CD4-positive, alpha-beta T cell treated with Interleukin-4 for 1 hour (primary cell): Measurements from ENCODE around the gene NPHS1.
"Not testable (repeated sequence)": the region's sequence is repeated elsewhere in the genome, so short reads cannot be mapped to it uniquely, and the experiment has no call there.

Source experiments
- DNase-seq, 2 donors: peaks; one replicate each; pipeline ENCODE4 v3.0.0-alpha.2; 2020 to 2022

NPHS1 gene

DNA sequence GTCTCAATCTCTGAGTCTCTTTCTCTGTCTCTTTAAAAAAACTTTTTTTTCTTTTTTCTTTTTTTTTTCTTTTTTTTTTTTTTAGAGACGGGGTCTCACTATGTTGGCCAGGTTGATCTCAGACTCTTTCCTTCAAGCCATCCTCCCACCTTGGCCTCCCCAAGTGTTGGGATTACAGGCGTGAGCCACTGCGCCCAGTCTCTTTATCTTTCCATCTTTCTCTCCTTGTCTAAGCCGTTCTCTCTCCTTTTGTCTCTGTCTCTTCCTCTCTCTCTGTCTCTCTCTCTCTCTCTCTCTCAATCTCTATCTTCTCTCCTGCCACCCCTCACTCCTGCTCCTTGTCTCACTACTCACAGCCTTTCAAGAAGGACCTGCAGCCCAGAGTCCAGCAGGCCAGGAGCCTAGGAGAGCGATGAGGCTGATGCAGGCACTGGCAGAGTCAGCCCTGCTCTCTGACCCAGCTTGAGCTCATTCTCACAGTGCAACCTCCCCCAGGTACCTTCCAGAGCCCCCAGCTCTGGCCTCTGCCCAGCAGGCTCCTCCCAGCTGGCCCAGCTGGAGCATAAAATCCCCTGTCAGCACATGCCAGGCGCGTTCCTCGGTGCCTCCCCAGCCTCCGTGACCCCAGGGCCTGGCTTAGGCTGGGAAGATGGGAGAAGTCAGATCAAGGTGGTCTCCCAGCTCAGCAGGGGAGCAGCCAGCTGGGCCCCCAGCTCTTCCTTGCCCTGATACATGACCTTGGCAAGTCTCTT lies at the start of gene NPHS1:
Gene NPHS1, minus strand, starts transcription at position 476 of the 752 bp plus-strand sequence. CDS start 667 bp downstream, outside the sequence.
- no peak for DNase-seq

DNA sequence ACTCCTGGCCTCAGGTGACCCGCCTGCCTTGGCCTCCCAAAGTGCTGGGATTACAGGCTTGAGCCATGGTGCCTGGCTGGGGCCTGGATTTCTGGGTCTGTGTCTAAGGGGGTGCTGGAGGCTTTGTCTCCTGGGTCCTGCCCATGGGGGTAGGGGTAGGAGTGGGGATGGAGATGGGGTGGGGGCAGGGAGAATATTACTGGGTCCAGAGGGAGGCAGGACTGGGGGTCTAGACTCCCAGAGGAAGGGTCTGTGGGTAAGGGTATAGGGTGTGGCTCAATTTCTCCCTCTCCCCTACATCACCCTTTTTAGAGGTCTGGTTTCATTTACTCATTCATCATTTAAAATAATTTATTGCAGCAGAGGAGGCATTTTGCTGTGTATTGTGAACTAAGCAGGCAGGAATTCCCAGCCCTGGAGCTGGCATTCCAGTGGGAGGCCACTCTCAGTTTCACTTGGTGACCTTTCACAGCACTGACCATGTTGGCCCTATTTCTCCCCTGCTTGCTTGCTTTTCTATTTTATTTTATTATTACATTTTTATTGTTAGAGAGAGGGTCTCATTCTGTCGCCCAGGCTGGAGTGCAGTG lies 48.8 kb upstream of the NPHS1 start:
- DNase-seq = no peak

- peak; percentile 90 to 91 for DNase-seq
These were observed 47.4 kb upstream of the NPHS1 start for GRCh38 chr19:35899547-35900214.

DNA sequence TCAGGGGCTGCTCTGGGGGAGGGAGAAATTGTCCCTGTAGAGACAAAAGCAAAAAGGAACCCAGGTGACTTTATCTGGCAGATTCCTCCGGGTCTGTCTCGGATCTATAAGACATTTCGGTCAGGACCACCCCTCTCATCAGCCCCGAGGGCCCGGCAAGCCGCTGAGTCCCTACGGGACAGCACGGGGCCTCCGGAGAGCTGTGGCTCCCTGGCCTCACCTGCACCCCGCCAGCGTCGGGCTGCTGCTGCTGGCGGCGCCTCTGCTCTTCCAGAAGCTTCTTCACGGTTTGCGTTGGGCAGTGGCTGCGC lies 46.1 kb upstream of the NPHS1 start:
- no peak for DNase-seq

GRCh38 chr19:35897706-35898451 lies 45.6 kb upstream of the NPHS1 start:
- DNase-seq = no peak

GRCh38 chr19:35896643-35897040 lies 44.3 kb upstream of the NPHS1 start:
- DNase-seq = no peak

DNA sequence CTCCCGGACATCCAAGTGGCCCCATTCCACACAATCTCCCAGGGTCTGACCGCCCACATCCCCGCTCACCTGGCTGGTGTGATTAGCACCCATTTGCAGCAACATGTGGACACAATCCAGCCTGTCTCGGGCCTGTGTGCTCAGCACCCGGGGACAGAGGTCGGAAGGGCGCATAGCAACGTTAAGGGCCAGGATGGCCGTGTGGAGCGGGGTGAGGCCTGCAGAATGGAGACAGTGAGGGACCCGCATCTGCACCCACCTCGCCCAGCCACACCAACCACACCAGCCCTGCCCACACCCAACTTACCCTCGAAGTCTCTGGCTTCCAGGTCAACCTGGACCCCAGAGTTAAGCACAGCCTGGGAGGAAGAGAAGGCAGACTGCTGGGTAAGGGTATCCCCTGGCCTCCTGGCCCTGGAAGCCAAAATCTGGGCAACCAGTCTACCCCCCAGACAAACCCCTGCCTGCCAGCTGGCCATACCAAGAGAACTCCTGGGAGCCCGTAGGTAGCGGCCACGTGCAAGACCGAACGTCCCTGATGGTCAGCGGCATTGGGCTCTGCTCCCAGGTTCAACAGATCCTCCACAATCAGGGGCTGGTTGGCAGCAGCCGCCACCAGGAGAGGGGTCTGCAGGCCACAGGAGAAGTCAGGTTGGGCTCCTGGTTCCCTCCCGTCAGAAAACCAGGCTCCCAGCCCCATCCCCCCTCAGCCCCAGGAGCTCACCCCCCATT lies 43.8 kb upstream of the NPHS1 start:
- DNase-seq = no peak

GRCh38 chr19:35894342-35894741 lies 42.0 kb upstream of the NPHS1 start:
- DNase-seq = no peak

DNA sequence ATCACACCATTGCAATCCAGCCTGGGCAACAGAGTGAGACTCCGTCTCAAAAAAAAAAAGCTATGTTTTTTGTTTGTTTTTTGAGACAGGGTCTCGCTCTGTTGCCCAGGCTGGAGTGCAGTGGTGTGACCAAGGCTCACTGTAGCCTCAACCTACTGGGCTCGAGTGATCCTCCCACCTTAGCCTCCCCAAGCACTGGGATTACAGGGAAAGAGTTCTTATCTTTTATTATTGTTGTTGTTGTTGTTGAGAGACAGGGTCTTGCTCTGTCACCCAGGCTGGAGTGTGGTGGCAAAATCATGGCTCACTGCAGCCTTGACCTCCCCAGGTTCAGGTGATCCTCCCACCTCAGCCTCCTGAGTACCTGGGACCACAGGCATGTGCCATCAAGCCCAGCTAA lies 39.5 kb upstream of the NPHS1 start:
- DNase-seq = not testable (repeated sequence)

- no peak for DNase-seq
These were observed 37.9 kb upstream of the NPHS1 start for GRCh38 chr19:35890113-35890650.

DNA sequence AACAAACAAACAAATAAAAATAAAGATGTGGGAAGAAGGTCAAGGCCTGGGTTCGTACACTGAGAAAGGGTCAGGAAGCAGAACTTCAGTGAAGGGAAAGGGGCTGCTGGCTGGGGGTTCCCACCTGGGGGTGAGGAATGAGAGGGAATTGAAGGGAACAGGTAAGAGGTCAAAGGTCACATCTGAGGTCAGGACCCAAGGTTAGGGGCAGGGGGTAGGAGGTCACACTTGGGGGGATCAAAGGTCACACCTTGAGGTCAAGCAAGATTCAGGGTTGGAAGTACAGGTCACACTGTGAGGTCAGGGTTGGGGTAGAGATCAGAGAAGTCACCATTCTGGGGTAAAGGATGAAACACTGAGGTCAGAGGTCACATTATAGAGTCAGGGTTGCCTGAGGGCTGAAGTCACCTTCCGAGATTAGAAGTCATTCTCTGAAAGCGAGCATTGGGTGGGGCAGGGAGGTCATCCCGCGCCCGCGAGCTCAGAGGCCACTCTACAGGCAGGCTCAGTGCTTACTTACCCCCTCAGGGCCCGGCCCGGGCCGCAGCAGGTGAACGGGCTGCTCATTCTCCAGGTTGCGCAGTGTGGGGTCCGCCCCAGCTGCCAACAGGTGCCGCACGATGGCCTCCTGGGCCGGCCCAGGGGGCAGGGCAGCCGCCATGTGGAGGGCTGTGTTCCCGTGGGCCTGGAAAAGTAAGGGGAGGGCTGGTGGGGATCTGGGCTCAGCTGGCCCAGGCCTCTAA lies 37.2 kb upstream of the NPHS1 start:
- no peak for DNase-seq

- DNase-seq = no peak
These were observed 36.1 kb upstream of the NPHS1 start for GRCh38 chr19:35888398-35888797.

DNA sequence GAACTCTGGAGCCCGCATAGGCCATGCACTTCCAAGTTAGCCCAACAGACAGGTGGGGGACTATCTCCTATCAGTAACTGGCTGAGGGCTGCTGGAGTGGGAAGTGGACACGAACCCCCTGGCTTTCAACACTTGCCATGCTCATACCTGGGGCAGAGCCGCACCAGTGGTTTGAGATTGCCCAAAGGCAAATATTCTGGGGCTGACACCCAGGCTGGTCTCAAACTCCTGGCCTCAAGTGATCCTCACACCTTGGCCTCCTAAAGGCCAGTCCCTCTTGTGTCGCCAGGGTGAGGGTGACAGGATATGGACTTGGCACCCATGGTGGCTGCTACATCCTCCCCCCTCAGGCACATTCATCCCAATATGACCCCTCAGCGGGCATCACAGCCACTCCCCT lies 34.9 kb upstream of the NPHS1 start:
- DNase-seq = no peak

GRCh38 chr19:35885904-35886303 lies 33.6 kb upstream of the NPHS1 start:
- DNase-seq = no peak

DNA sequence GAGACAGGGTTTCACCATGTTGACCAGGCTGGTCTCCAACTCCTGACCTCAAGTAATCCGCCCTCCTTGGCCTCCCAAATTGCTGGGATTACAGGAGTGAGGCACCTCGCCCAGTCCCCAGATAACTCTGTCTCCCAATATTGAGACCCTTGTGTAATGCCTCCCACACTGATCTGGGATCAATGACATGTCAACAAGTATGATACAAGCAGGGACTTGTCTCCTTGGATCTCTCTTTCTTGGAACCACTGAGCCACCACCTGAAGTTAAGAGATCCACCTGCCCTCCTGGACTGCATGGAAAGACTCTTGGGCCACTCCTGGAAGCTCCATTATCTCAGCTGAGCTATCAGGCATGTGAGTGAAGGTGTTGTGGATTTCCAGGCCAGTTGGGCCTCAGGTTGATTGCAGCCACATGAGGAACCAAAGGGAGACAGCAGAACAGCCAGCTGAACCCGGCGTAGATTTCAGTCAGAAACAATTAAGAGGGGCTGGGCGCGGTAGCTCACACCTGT lies 33.0 kb upstream of the NPHS1 start:
- DNase-seq = no peak

DNA sequence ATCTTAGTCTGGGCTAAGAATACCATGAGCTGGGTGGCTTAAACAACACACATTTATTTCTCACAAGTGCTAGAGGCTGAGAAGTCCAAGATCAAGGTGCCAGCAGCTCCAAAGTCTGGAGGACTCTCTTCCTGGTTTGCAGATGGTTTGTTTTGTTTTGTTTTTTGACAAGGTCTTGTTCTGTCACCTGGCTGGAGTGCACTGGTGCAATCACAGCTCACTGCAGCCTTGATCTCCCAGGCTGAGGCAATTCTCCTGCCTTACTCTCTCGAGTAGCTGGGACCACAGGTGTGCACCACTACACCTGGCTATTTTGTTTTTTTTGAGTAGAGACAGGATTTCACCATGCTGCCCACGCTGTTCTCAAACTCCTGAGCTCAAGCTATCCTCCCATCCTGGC lies 31.6 kb upstream of the NPHS1 start:
- peak in 1 of 2 donors; percentile 42 for DNase-seq

DNA sequence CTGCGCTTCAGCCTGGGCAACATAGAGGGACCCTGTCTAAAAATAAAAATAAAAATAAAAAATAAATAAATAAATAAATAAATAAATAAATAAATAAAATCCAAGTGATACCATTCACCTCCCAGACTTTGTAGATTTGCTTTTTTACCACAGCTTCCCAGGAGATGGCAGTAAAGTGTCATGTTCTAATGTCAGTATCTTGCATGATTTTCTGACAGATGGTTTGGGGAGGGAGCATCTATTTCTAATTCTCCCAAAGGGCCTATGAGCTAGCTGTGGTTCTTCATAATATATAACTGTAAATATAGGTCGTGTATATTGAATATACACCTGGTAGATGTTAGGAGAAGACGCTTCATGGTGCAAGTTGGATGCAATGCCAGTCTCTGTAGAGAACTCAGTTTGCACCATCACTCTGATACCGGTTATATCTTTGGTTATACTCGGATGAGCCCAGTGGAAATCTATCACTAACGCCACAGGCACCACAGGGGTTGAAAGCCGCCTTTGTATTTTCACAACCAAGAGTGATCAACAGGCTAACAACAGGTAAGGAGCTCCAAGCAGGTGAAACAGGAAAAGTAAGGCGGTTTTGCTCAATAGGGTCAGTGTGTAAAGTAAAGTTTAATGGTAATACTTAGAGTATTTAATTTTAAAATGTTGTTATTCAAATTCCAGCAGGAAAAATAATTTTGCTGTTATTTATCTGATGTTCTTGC lies 30.0 kb upstream of the NPHS1 start:
- DNase-seq = peak; percentile 49 to 86

GRCh38 chr19:35879770-35880317 lies 27.5 kb upstream of the NPHS1 start:
- DNase-seq = peak; percentile 73 to 75

- DNase-seq = no peak
These were observed 26.8 kb upstream of the NPHS1 start for GRCh38 chr19:35879068-35879467.

GRCh38 chr19:35874392-35874930 lies 22.2 kb upstream of the NPHS1 start:
- no peak for DNase-seq
